Spinal cord (tissue), 10 donors: ENCODE results near the gene SLC13A5. TPM values are rescaled to one million over a fixed set of nuclear protein-coding genes. Genes with fewer than 3 reads are reported as not detected.
A peak's percentile ranks its signal among the peaks of the same experiment; 100 is the strongest.

Experiments
- DNase-seq, 6 donors: peaks; one replicate each; pipeline versions ENCODE4 v3.0.0 to v3.0.0-alpha.2; 2013 to 2015; ENCODE audit warnings: low spot score in 6 of 6, low read depth in 4 of 6
- H3K27ac ChIP-seq: one replicate; pipeline ENCODE4 v1.5.1; 2013; ENCODE audit warnings: low read depth, low read length, control low read depth
- H3K27me3 ChIP-seq: one replicate; pipeline ENCODE4 v1.6.1; 2013; ENCODE audit warnings: low read length; ENCODE audit not compliant: control insufficient read depth, insufficient read depth
- H3K36me3 ChIP-seq: one replicate; pipeline ENCODE4 v1.6.1; 2013; ENCODE audit warnings: low read length; ENCODE audit not compliant: control insufficient read depth, insufficient read depth
- H3K4me1 ChIP-seq: one replicate; pipeline ENCODE4 v1.6.1; 2013; ENCODE audit warnings: low read length; ENCODE audit not compliant: control insufficient read depth, insufficient read depth
- H3K4me3 ChIP-seq: one replicate; pipeline ENCODE4 v1.5.1; 2013; ENCODE audit warnings: low read depth, low read length, control low read depth
- H3K9me3 ChIP-seq: one replicate; pipeline ENCODE4 v1.6.1; 2013; ENCODE audit warnings: low read length; ENCODE audit not compliant: control insufficient read depth, insufficient read depth
- WGBS: methylation state at CpG from one replicate; pipeline ENCODE4 v1.1.5; 2013; ENCODE audit warnings: missing lambda C conversion rate; ENCODE audit not compliant: insufficient coverage; 5-methylcytosine and 5-hydroxymethylcytosine counted together
- polyA plus RNA-seq, 2 donors: library from polyadenylated mRNA; unstranded; fragments of 120-200 nt; gene quantifications; one replicate each; pipeline ENCODE4 v1.2.1, GENCODE V29; 2013; ENCODE audit not compliant: insufficient read length in 2 of 2
- total RNA-seq, 2 donors: library from RNA; depleted of rRNA in 1 of 2; stranded (reverse); fragments of 120-200 nt in 1 of 2; fragments of >200 nt in 1 of 2; gene quantifications; one replicate each; pipeline versions ENCODE4 v1.2.3 to v1.2.4, GENCODE V29; 2013 to 2014
- donor health status: healthy.

Gene SLC13A5
- total and polyA plus RNA-seq, 4 donors, result 0.69 to 14.6 (median 6.4) TPM

- H3K4me1 ChIP-seq, result peaks cover 33% of the 10 kb centered on the region
- peak within 1 kb of the TSS; percentile 92 for H3K4me3 ChIP-seq
- WGBS, result under 1% methylated on average over 34 of the region's 35 CpGs
- peaks cover 24% of the 10 kb centered on the region for H3K27me3 ChIP-seq
- H3K9me3 ChIP-seq, result no peaks in the 10 kb centered on the region
- peak within 1 kb of the TSS; percentile 82 for H3K27ac ChIP-seq
- H3K36me3 ChIP-seq, result peaks cover 6% of the 10 kb centered on the region
- DNase-seq, result peak; percentile 79 to 97 (median 86)
Measured at GRCh38 chr17:6651354-6651918, 61.7 kb downstream of the SLC13A5 start, which contains the start of the genes C17orf100 and MED31. TSS of gene C17orf100 (plus strand) at chr17:6651762. CDS start at chr17:6651914, 152 bp downstream. TSS of gene MED31 (minus strand) at chr17:6651605. CDS start at chr17:6651528, 77 bp downstream.

GRCh38 chr17:6648181-6648580 lies 65.0 kb downstream of the SLC13A5 start:
- Histone ChIP-seq H3K27ac (no peak overlapping the region), H3K4me3 (no peak overlapping the region), H3K36me3 (peaks cover 9% of the 10 kb centered on the region), H3K4me1 (peaks cover 12% of the 10 kb centered on the region), H3K27me3 (peaks cover 4% of the 10 kb centered on the region), H3K9me3 (no peaks in the 10 kb centered on the region)
- no peak for DNase-seq

- no peak for DNase-seq
- no peak overlapping the region for H3K27ac ChIP-seq
- no peaks in the 10 kb centered on the region for H3K27me3 ChIP-seq
- H3K4me1 ChIP-seq, result peaks cover 20% of the 10 kb centered on the region
- WGBS, result no CpG with 5 or more reads among the region's 5 CpGs
- H3K36me3 ChIP-seq, result peaks cover 12% of the 10 kb centered on the region
- H3K9me3 ChIP-seq, result no peaks in the 10 kb centered on the region
- no peak overlapping the region for H3K4me3 ChIP-seq
Measured at GRCh38 chr17:6643451-6644125, 69.6 kb downstream of the SLC13A5 start.

GRCh38 chr17:6642592-6642991 lies 70.6 kb downstream of the SLC13A5 start:
- no peak overlapping the region for H3K27ac ChIP-seq
- no peak overlapping the region for H3K4me3 ChIP-seq
- H3K36me3 ChIP-seq, result peaks cover 21% of the 10 kb centered on the region
- H3K4me1 ChIP-seq, result peaks cover 29% of the 10 kb centered on the region
- WGBS, result no CpG with 5 or more reads among the region's 2 CpGs
- no peak for DNase-seq
- no peaks in the 10 kb centered on the region for H3K27me3 ChIP-seq
- H3K9me3 ChIP-seq, result no peaks in the 10 kb centered on the region

GRCh38 chr17:6641247-6641863 lies 71.8 kb downstream of the SLC13A5 start:
- Histone ChIP-seq H3K27ac (peak overlapping the region; percentile 94), H3K4me1 (peaks cover 35% of the 10 kb centered on the region), H3K4me3 (peak overlapping the region; percentile 88), H3K27me3 (no peaks in the 10 kb centered on the region), H3K36me3 (peaks cover 29% of the 10 kb centered on the region), H3K9me3 (no peaks in the 10 kb centered on the region)
- DNase-seq, result no peak
- 6% methylated on average over 18 of the region's 20 CpGs for WGBS

GRCh38 chr17:6640536-6641246 lies 72.5 kb downstream of the SLC13A5 start, which contains the start of the genes KIAA0753 and TXNDC17:
TSS of gene KIAA0753 (minus strand) at chr17:6640711. CDS start at chr17:6635103, 5,608 bp downstream.
TSS of gene TXNDC17 (plus strand) at chr17:6641060. CDS start at chr17:6641083, 23 bp downstream.
- DNase-seq, result peak; percentile 83 to 98 (median 93)
- WGBS, result under 1% methylated on average over 52 of the region's 52 CpGs
- Histone ChIP-seq H3K9me3 (no peaks in the 10 kb centered on the region), H3K4me1 (peaks cover 35% of the 10 kb centered on the region), H3K4me3 (peak within 1 kb of the TSS; percentile 88), H3K27me3 (no peaks in the 10 kb centered on the region), H3K27ac (peak within 1 kb of the TSS; percentile 94), H3K36me3 (peaks cover 29% of the 10 kb centered on the region)

GRCh38 chr17:6639586-6640535 lies 73.3 kb downstream of the SLC13A5 start:
- peak overlapping the region; percentile 94 for H3K27ac ChIP-seq
- DNase-seq, result no peak
- H3K36me3 ChIP-seq, result peaks cover 29% of the 10 kb centered on the region
- H3K9me3 ChIP-seq, result no peaks in the 10 kb centered on the region
- no peaks in the 10 kb centered on the region for H3K27me3 ChIP-seq
- WGBS, result under 1% methylated on average over 62 of the region's 67 CpGs
- H3K4me1 ChIP-seq, result peaks cover 35% of the 10 kb centered on the region
- peak overlapping the region; percentile 88 for H3K4me3 ChIP-seq

GRCh38 chr17:6639014-6639585 lies 74.1 kb downstream of the SLC13A5 start:
- H3K36me3 ChIP-seq, result peaks cover 31% of the 10 kb centered on the region
- WGBS, result 52% methylated on average over 13 of the region's 15 CpGs
- no peak overlapping the region for H3K27ac ChIP-seq
- H3K27me3 ChIP-seq, result no peaks in the 10 kb centered on the region
- H3K4me3 ChIP-seq, result peak overlapping the region; percentile 88
- no peak for DNase-seq
- peaks cover 35% of the 10 kb centered on the region for H3K4me1 ChIP-seq
- H3K9me3 ChIP-seq, result no peaks in the 10 kb centered on the region
